OCI-LY3 (cell line): ENCODE data around the gene SNAPC4.

Experiments used
- CTCF ChIP-seq: fragments of 200-600, 300-600 bp; sonication (generic); IDR thresholded peaks from 2 replicates; pipeline ENCODE4 v1.5.1; 2014; ENCODE audit warnings: antibody characterized with exemption, low read length, low read depth
- EZH2phosphoT487 ChIP-seq: fragments of 200-600 bp; shearing (Covaris generic); IDR thresholded peaks from 2 replicates; pipeline ENCODE4 v1.6.1; 2018; ENCODE audit warnings: antibody characterized with exemption, mixed run types, low read depth

DNA sequence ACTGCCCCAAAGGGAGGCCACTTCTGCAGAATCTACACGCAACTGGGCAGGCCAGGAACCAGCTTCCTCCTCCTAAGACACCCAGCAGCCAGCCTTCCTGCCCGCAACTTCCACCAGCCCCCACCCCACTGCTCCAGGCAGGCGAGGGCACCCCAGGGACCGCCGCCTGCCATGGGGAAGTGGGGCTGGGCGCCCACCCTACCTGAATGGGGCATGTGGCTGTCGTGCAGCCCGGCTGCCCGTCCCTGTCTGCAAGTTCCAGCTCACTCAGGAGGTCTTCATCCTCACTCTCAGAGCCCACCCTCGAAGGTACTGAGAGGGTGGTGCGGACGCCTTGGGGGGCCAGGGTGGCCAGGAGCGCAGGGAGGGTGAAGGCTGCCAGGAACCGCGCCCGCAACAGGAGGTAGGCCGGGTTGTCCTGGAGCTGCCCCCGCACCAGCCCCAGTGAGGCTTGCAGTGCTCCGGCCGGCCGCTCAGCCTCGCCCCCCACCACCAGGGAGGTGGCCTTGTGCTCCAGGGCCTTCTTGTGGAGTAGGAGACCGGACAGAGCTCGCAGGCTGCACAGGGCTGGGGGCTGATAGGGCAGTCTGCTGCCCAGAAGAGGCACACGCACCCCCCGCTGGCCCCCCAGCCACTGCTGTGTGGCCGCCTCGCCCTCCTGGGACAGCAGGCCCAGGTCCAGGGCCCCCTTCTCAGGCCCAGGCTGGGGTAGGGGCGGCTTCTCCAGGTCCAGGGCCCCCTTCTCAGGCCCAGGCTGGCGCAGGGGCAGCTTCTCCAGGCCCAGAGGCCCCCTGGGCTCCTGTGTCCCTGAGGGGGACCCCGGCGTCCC lies 22.4 kb downstream of the SNAPC4 start:
- TF ChIP-seq CTCF (no peak), EZH2phosphoT487 (no peak)
